Measurements from ENCODE around the gene ODF2L.
"Not testable (repeated sequence)": the region's sequence is repeated elsewhere in the genome, so short reads cannot be mapped to it uniquely, and the experiment has no call there.

Gene ODF2L

GRCh38 chr1:86387916-86388627 lies 8.1 kb downstream of the ODF2L start:
- no peak for DNase-seq

GRCh38 chr1:86382878-86383277 lies 13.2 kb downstream of the ODF2L start:
- no peak for DNase-seq

- no peak for DNase-seq
These were observed 14.9 kb downstream of the ODF2L start for GRCh38 chr1:86381223-86381622.

- peak; percentile 26 for DNase-seq
These were observed 15.8 kb downstream of the ODF2L start for GRCh38 chr1:86380257-86380861.

- no peak for DNase-seq
These were observed 17.3 kb downstream of the ODF2L start for GRCh38 chr1:86378813-86379212.

GRCh38 chr1:86377341-86377740 lies 18.8 kb downstream of the ODF2L start:
- no peak for DNase-seq

- DNase-seq = no peak
These were observed 20.4 kb downstream of the ODF2L start for GRCh38 chr1:86375688-86376087.

GRCh38 chr1:86370601-86371022 lies 25.5 kb downstream of the ODF2L start:
- DNase-seq = no peak

- DNase-seq = no peak
These were observed 30.2 kb downstream of the ODF2L start for GRCh38 chr1:86365896-86366295.

GRCh38 chr1:86362807-86363206 lies 33.3 kb downstream of the ODF2L start:
- no peak for DNase-seq

GRCh38 chr1:86357796-86358195 lies 38.3 kb downstream of the ODF2L start:
- no peak for DNase-seq

- DNase-seq = no peak
These were observed 39.9 kb downstream of the ODF2L start for GRCh38 chr1:86356247-86356646.

GRCh38 chr1:86352086-86352485 lies 44.0 kb downstream of the ODF2L start:
- no peak for DNase-seq

GRCh38 chr1:86350230-86350629 lies 45.9 kb downstream of the ODF2L start:
- DNase-seq = not testable (repeated sequence)

GRCh38 chr1:86346388-86346787 lies 49.7 kb downstream of the ODF2L start:
- DNase-seq = no peak

- DNase-seq = no peak
These were observed 51.1 kb downstream of the ODF2L start for GRCh38 chr1:86345042-86345441.

- DNase-seq = no peak
These were observed 56.2 kb downstream of the ODF2L start for GRCh38 chr1:86339906-86340305.

- DNase-seq = no peak
These were observed 56.9 kb downstream of the ODF2L start for GRCh38 chr1:86339014-86339812.

GRCh38 chr1:86335916-86336315 lies 60.2 kb downstream of the ODF2L start:
- no peak for DNase-seq

- no peak for DNase-seq
These were observed 70.9 kb downstream of the ODF2L start for GRCh38 chr1:86325264-86325663.

GRCh38 chr1:86324130-86324822 lies 71.8 kb downstream of the ODF2L start:
- DNase-seq = no peak

- no peak for DNase-seq
These were observed 73.9 kb downstream of the ODF2L start for GRCh38 chr1:86322241-86322640.

GRCh38 chr1:86318436-86318835 lies 77.7 kb downstream of the ODF2L start:
- DNase-seq = no peak
